ENCODE data around the gene EPHA7. TPM values are rescaled to one million over a fixed set of nuclear protein-coding genes. Genes with fewer than 3 reads are reported as not detected.

EPHA7 gene
- total and polyA plus RNA-seq, 2 of the 13 experiments (the other 11 are each of a cell fraction or from before 2014, with no cell fraction given), result not detected

DNA sequence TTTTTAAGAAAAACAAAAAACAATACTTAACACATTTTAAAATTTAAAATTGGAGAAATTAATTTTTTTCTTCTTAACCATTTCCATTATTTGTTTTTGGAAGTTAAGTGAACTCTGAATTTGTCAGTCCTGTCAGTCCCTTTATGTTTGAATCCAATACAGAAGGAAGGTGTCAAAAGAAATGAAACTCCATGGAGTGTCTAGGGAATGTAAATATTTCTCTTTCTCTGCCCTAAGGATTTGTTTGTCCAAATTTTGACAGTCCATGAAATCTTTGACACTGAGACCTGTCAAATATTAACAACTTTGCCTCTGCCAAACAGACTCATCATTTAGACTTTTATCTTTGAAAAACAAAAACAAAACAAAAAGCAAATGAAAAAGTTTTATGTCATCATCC is 166.4 kb downstream of the EPHA7 start (continued):
- TF ChIP-seq, protein P1, sequence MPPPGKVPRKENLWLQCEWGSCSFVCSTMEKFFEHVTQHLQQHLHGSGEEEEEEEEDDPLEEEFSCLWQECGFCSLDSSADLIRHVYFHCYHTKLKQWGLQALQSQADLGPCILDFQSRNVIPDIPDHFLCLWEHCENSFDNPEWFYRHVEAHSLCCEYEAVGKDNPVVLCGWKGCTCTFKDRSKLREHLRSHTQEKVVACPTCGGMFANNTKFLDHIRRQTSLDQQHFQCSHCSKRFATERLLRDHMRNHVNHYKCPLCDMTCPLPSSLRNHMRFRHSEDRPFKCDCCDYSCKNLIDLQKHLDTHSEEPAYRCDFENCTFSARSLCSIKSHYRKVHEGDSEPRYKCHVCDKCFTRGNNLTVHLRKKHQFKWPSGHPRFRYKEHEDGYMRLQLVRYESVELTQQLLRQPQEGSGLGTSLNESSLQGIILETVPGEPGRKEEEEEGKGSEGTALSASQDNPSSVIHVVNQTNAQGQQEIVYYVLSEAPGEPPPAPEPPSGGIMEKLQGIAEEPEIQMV (CRISPR knock-in tag; IDR thresholded peaks at IDR 0.05; ENCODE audit: low read depth), result no peak
- TF ChIP-seq ZBED4 (CRISPR knock-in tag; IDR thresholded peaks at IDR 0.05; ENCODE audit: borderline replicate concordance), result no peak
- no peak for TF ChIP-seq EZH2 (conservative IDR thresholded peaks at IDR 0.05; ENCODE audit: low read depth, low read length)
- no peak for TF ChIP-seq ELF1 (CRISPR knock-in tag; IDR thresholded peaks at IDR 0.05)
- TF ChIP-seq SMAD9 (CRISPR knock-in tag; IDR thresholded peaks at IDR 0.05), result no peak
- no peak for TF ChIP-seq NCOA2 (CRISPR knock-in tag; IDR thresholded peaks at IDR 0.05)
- TF ChIP-seq SALL2 (CRISPR knock-in tag; IDR thresholded peaks at IDR 0.05), result no peak
- TF ChIP-seq RFX3 (CRISPR knock-in tag; IDR thresholded peaks at IDR 0.05), result no peak
- no peak for TF ChIP-seq ZNF138 (CRISPR knock-in tag; IDR thresholded peaks at IDR 0.05; ENCODE audit: low read depth)
- no peak for TF ChIP-seq ZNF503 (CRISPR knock-in tag; IDR thresholded peaks at IDR 0.05)
- TF ChIP-seq, protein P2, sequence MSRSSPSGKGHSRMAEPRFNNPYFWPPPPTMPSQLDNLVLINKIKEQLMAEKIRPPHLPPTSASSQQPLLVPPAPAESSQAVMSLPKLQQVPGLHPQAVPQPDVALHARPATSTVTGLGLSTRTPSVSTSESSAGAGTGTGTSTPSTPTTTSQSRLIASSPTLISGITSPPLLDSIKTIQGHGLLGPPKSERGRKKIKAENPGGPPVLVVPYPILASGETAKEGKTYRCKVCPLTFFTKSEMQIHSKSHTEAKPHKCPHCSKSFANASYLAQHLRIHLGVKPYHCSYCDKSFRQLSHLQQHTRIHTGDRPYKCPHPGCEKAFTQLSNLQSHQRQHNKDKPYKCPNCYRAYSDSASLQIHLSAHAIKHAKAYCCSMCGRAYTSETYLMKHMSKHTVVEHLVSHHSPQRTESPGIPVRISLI (CRISPR knock-in tag; IDR thresholded peaks at IDR 0.05; ENCODE audit: borderline replicate concordance), result no peak
- TF ChIP-seq ZNF512 (CRISPR knock-in tag; IDR thresholded peaks at IDR 0.05), result no peak
- no peak for TF ChIP-seq ISL2 (CRISPR knock-in tag; IDR thresholded peaks at IDR 0.05)
- TF ChIP-seq FOXP1 (IDR thresholded peaks at IDR 0.05), result no peak
- TF ChIP-seq FOXP1 (CRISPR knock-in tag; IDR thresholded peaks at IDR 0.05), result peak; percentile 51; the same call in 1 of the 2 replicates
- TF ChIP-seq, protein P3, sequence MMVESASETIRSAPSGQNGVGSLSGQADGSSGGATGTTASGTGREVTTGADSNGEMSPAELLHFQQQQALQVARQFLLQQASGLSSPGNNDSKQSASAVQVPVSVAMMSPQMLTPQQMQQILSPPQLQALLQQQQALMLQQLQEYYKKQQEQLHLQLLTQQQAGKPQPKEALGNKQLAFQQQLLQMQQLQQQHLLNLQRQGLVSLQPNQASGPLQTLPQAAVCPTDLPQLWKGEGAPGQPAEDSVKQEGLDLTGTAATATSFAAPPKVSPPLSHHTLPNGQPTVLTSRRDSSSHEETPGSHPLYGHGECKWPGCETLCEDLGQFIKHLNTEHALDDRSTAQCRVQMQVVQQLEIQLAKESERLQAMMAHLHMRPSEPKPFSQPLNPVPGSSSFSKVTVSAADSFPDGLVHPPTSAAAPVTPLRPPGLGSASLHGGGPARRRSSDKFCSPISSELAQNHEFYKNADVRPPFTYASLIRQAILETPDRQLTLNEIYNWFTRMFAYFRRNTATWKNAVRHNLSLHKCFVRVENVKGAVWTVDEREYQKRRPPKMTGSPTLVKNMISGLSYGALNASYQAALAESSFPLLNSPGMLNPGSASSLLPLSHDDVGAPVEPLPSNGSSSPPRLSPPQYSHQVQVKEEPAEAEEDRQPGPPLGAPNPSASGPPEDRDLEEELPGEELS (CRISPR knock-in tag; IDR thresholded peaks at IDR 0.05), result 0 out of 2 replicates have a peak, but pooled peaks have one; percentile 23
- TF ChIP-seq ZNF160 (CRISPR knock-in tag; IDR thresholded peaks at IDR 0.05), result no peak
- no peak for TF ChIP-seq FOXM1 (CRISPR knock-in tag; IDR thresholded peaks at IDR 0.05)
- TF ChIP-seq ZNF615 (CRISPR knock-in tag; IDR thresholded peaks at IDR 0.05; ENCODE audit: borderline replicate concordance), result no peak
- TF ChIP-seq HOXA7 (CRISPR knock-in tag; IDR thresholded peaks at IDR 0.05), result no peak
